Colonic mucosa (tissue), 4 donors: ENCODE measurements around the gene SMIM14. TPM values are rescaled to one million over a fixed set of nuclear protein-coding genes. Genes with fewer than 3 reads are reported as not detected.

ENCODE experiments used
- DNase-seq: peaks from one replicate; pipeline ENCODE4 v3.0.0-alpha.2; 2020
- H3K27ac ChIP-seq: fragments of 200-600 bp; one replicate; pipeline ENCODE4 v1.8.0; 2021
- H3K27me3 ChIP-seq: fragments of 200-600 bp; one replicate; pipeline ENCODE4 v1.8.0; 2021
- H3K36me3 ChIP-seq: fragments of 200-600 bp; one replicate; pipeline ENCODE4 v1.8.0; 2021
- H3K4me1 ChIP-seq: fragments of 200-600 bp; one replicate; pipeline ENCODE4 v1.8.0; 2021; ENCODE audit warnings: mild to moderate bottlenecking
- H3K4me3 ChIP-seq: fragments of 200-600 bp; one replicate; pipeline ENCODE4 v1.8.0; 2021
- H3K9ac ChIP-seq, 2 donors: one replicate each; pipeline ENCODE4 v1.7.0; 2013; ENCODE audit warnings: control low read depth in 2 of 2, low read depth in 2 of 2, low read length in 2 of 2
- H3K9me3 ChIP-seq: fragments of 200-600 bp; one replicate; pipeline ENCODE4 v1.8.0; 2021
- intact Hi-C: fragments of 100-400 bp; cut with DNase I; formaldehyde crosslinking; loops from one replicate; pipeline ENCODE4 v1.14.1; 2022
- total RNA-seq, 2 donors: library from RNA; stranded (reverse); fragmentation: NEBNext Ultra II Directional in 1 of 2; extraction: Animal tissue kit (Norgen Biotek cat#: 25700) in 1 of 2; gene quantifications; one replicate each; pipeline ENCODE4 v1.2.1, GENCODE V29; 2021
- TF ChIP-seq, protein P1 (sequence below): fragments of 200-600 bp; IDR thresholded peaks from one replicate; pipeline ENCODE4 v1.8.0; 2022; ENCODE audit warnings: antibody characterized with exemption, mild to moderate bottlenecking
- donor health status: healthy.
- donor health status: DM: no; HTN: no; CAD: no.
- donor health status: DM: no; HTN: no; CAD: no.

Gene SMIM14
- total RNA-seq, 2 donors from 2014 or later: 69.4 to 127 TPM

DNA sequence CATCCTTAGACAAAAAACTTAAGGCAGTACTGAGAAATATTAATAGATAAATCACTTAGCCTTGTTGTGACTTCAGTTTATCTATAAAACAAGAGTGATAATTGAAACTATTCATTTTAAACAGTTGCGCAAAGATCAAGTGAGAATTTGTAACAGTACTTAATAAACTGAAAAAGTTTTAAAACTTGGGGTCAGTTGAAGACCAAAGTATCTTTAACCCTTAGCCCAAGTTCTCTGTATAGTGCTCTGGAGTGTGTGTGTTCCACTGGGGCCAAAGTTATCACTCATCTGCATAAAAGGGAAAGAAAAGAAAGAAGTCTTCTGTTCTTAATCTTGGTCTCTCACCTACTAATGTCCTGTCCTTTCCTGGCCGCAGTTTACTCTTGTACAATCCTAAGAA is 11.3 kb downstream of the SMIM14 start:
- Histone ChIP-seq H3K27me3 (no peaks in the 10 kb centered on the region), H3K27ac (no peak overlapping the region), H3K4me1 (peaks cover 8% of the 10 kb centered on the region), H3K36me3 (no peaks in the 10 kb centered on the region), H3K9ac (no peak overlapping the region), H3K4me3 (no peak overlapping the region), H3K9me3 (no peaks in the 10 kb centered on the region)
- no peak for DNase-seq
- intact Hi-C loops: no loop called here
- TF ChIP-seq, protein P1, sequence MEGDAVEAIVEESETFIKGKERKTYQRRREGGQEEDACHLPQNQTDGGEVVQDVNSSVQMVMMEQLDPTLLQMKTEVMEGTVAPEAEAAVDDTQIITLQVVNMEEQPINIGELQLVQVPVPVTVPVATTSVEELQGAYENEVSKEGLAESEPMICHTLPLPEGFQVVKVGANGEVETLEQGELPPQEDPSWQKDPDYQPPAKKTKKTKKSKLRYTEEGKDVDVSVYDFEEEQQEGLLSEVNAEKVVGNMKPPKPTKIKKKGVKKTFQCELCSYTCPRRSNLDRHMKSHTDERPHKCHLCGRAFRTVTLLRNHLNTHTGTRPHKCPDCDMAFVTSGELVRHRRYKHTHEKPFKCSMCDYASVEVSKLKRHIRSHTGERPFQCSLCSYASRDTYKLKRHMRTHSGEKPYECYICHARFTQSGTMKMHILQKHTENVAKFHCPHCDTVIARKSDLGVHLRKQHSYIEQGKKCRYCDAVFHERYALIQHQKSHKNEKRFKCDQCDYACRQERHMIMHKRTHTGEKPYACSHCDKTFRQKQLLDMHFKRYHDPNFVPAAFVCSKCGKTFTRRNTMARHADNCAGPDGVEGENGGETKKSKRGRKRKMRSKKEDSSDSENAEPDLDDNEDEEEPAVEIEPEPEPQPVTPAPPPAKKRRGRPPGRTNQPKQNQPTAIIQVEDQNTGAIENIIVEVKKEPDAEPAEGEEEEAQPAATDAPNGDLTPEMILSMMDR: no peak

DNA sequence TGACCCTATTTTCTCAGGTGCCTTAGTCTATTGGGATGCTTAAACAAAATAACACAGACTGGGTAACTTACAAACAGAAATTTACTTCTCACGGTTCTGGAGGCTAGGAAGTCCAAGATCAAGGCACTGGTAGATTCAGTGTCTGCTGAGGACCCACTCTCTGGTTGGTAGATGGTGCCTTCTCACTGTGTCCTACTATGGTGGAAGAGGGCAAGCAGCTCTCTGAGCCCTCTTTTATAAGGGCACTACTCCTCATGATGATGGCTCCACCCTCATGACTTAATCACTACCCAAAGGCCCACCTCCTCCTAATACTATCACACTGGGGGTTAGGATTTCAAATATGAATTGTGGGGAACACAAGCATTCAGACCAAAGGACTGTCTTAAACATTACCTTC is 11.8 kb downstream of the SMIM14 start:
- H3K9ac ChIP-seq: no peak overlapping the region
- DNase-seq: no peak
- H3K27me3 ChIP-seq: no peaks in the 10 kb centered on the region
- H3K9me3 ChIP-seq: no peaks in the 10 kb centered on the region
- TF ChIP-seq, protein P1: no peak
- H3K27ac ChIP-seq: no peak overlapping the region
- intact Hi-C loops: no loop called here
- H3K36me3 ChIP-seq: no peaks in the 10 kb centered on the region
- H3K4me1 ChIP-seq: peaks cover 8% of the 10 kb centered on the region
- no peak overlapping the region for H3K4me3 ChIP-seq

DNA sequence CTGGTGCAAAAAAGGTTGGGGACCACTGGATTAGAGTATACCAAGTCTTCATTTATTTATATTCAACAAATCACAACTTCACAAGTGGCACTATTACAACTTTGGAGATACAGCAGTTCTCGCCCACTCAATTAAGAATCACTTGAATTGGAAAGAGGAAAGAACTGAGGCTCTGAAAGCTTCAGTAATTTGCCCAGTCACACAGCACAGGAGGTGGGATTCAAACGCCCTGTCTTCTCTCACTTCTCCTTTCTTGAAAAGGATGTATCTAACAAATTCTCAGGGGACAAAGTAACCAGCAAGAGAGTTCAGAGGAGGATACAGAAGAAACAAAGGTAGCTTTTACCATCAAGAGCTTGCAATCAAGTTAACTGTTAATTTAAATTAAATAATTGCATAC is 12.4 kb downstream of the SMIM14 start:
- no peak overlapping the region for H3K4me3 ChIP-seq
- H3K9me3 ChIP-seq: no peaks in the 10 kb centered on the region
- peaks cover 8% of the 10 kb centered on the region for H3K4me1 ChIP-seq
- H3K27ac ChIP-seq: no peak overlapping the region
- no peak for DNase-seq
- H3K9ac ChIP-seq: no peak overlapping the region
- intact Hi-C loops: no loop called here
- no peaks in the 10 kb centered on the region for H3K27me3 ChIP-seq
- H3K36me3 ChIP-seq: no peaks in the 10 kb centered on the region
- TF ChIP-seq, protein P1: no peak

DNA sequence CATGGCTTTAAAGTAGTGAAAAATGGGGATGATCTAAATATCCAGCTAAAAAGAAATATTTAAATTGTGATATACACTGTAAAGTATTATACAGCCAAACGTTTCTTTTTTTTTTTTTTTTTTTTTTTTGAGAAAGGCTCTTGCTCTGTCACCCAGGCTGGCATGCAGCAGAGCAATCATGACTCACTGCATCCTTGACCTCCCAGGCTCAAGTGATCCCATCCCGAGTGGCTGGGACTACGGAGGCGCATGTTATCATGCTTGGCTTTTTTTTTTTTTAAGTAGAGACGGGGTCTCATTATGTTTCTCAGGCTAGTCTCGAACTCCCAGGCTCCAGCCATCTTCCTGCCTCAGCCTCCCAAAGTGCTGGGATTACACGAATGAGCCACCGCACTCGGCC is 17.1 kb downstream of the SMIM14 start:
- H3K27ac ChIP-seq: peak overlapping the region; percentile 77
- no peaks in the 10 kb centered on the region for H3K9me3 ChIP-seq
- no peak overlapping the region for H3K4me3 ChIP-seq
- intact Hi-C loops: no loop called here
- no peaks in the 10 kb centered on the region for H3K27me3 ChIP-seq
- peak; percentile 56 for DNase-seq
- H3K36me3 ChIP-seq: no peaks in the 10 kb centered on the region
- peaks cover 3% of the 10 kb centered on the region for H3K4me1 ChIP-seq
- TF ChIP-seq, protein P1: no peak
- no peak overlapping the region for H3K9ac ChIP-seq

DNA sequence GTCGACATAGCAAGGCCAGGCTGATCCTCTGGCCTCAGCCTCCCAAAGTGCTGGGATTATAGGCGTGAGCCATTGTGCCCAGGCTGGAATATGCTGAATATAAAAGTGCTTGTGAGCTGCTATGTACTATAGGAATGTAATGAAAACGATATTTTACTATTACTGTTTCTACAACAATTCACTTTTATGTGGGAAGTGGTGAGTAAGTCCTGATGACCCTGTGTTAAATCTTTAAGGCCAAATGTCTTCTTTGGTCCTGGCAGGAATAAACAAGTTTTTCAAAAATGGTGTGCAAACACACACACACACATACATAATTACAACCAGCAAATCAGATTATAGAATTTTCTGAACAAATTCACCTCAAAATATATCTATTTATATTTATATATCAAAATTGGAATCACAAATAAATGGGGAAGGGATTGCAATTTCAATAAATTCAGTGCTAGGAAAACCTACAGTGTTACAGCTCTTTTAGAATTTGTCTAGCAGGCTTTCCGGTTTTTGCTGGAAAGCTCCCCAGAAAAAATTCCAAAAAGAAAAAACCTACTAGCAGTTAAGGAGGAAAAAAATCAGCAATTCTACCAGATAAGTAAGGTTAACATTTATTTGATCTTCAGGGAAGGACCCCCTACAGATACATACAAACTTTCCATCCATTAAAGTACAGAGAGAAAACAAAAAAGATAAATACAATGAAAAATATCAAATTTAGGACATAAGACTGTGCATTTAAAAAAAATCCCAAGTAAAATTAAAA is 17.9 kb downstream of the SMIM14 start:
- Histone ChIP-seq H3K27ac (no peak overlapping the region), H3K9me3 (no peaks in the 10 kb centered on the region), H3K36me3 (no peaks in the 10 kb centered on the region), H3K9ac (no peak overlapping the region), H3K4me3 (no peak overlapping the region), H3K27me3 (no peaks in the 10 kb centered on the region), H3K4me1 (peaks cover 3% of the 10 kb centered on the region)
- intact Hi-C loops: no loop called here
- TF ChIP-seq, protein P1: no peak
- DNase-seq: no peak
